Esophagus squamous epithelium (tissue), 5 donors: ENCODE results near the gene MGAT5. TPM values are rescaled to one million over a fixed set of nuclear protein-coding genes. Genes with fewer than 3 reads are reported as not detected.

ENCODE experiments used
- DNase-seq: peaks from one replicate; lab custom pipeline; 2025; lab: John Stamatoyannopoulos, UW
- H3K27ac ChIP-seq, 4 donors: fragments of 200-600 bp; sonication (generic); one replicate each; pipeline ENCODE4 v1.5.1; 2016 to 2019; ENCODE audit warnings: mild to moderate bottlenecking in 1 of 4
- H3K27me3 ChIP-seq, 4 donors: fragments of 200-600 bp; sonication (generic); 1 replicate in 3 of 4; 2 replicates in 1 of 4; pipeline versions ENCODE4 v1.5.1 to v1.6.0; 2017 to 2021; ENCODE audit warnings: antibody characterized with exemption in 1 of 4
- H3K36me3 ChIP-seq, 3 donors: fragments of 200-600 bp; sonication (generic); one replicate each; pipeline ENCODE4 v1.5.1; 2016 to 2019
- H3K4me1 ChIP-seq, 3 donors: fragments of 200-600 bp; sonication (generic); one replicate each; pipeline ENCODE4 v1.5.1; 2017 to 2019
- H3K4me3 ChIP-seq, 4 donors: fragments of 200-600 bp; sonication (generic); 1 replicate in 3 of 4; 2 replicates in 1 of 4; pipeline ENCODE4 v1.5.1; 2016 to 2019; ENCODE audit warnings: mild to moderate bottlenecking in 2 of 4, moderate library complexity in 1 of 4
- H3K9me3 ChIP-seq, 3 donors: fragments of 200-600 bp; sonication (generic); one replicate each; pipeline ENCODE4 v1.5.1; 2016 to 2019
- POLR2A ChIP-seq, 4 donors: fragments of 450-650 bp; IDR thresholded peaks; one replicate each; pipeline ENCODE4 v1.6.1; 2017; ENCODE audit warnings: antibody characterized with exemption in 4 of 4, mild to moderate bottlenecking in 4 of 4, moderate library complexity in 3 of 4
- WGBS, 2 donors: methylation state at CpG; one replicate each; pipeline ENCODE4 v1.1.5; 2018; 5-methylcytosine and 5-hydroxymethylcytosine counted together
- intact Hi-C: fragments of 100-400 bp; cut with DNase I; formaldehyde crosslinking; loops from one replicate; pipeline ENCODE4 v1.15.0; 2022
- total RNA-seq, 4 donors: library from RNA; depleted of rRNA; stranded (reverse); fragments of >200 nt; gene quantifications; one replicate each; pipeline ENCODE4 v1.1.0, GENCODE V29; 2016
- TF ChIP-seq, protein P1 (sequence below), 6 experiments: fragments of 450-650 bp in 4 of 6; fragments of 200-600 bp in 2 of 6; sonication (generic) in 2 of 6; IDR thresholded peaks; one replicate each; pipeline ENCODE4 v1.5.1; 2016 to 2019; ENCODE audit warnings: antibody characterized with exemption in 6 of 6, mild to moderate bottlenecking in 4 of 6, moderate library complexity in 4 of 6
- donor health status: DM: yes; HTN: yes; CAD: no.

Gene MGAT5
- total RNA-seq, 4 donors from 2014 or later = 14.2 to 29.2 (median 24.6) TPM

DNA sequence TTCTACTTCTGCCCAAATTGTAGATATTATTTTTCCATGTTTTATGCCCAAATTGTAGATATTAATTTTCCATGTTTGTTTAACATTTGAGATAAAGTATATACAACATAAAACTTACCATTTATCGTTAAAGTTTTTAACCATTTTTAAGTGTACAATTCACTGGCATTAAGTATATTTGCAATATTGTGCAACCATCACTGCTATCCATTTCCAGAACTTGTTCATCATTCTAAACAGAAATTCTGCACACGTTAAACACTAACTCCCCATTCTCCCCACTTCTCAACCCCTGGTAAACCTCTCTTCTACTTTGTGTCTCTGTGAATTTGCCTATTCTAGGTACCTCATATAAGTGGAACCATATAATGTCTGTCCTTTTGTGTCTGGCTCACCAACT lies 162.1 kb downstream of the MGAT5 start:
- intact Hi-C loops = loop anchor here (10.0 kb wide), 1 partner anchor 301 kb away; no protein-coding TSS in a partner anchor

DNA sequence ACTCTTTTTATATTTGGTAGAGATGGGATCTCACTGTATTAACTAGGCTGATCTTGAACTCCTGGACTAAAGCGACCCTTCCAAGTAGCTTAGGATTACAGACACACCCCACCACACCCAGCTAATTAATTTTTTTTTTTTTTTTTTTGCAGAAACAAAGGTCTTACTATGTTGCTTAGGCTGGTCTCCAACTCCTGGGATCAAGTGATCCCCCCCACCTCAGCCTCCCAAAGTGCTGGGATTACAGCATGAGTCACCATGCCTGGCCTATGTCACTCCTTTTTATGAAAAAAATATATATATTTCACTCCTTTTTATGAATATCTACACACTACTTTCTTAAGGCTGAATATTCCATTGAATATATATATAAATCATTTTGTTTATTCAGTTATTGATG lies 162.8 kb downstream of the MGAT5 start:
- intact Hi-C loops = loop anchor here (10.0 kb wide), 1 partner anchor 302 kb away; no protein-coding TSS in a partner anchor
- WGBS, 2 donors = 71 to 75% methylated on average over 1 of the region's 1 CpG
- DNase-seq = no peak
- no peak overlapping the region for H3K27ac ChIP-seq
- TF ChIP-seq POLR2A (IDR thresholded peaks at IDR 0.05) = no peak
- TF ChIP-seq, protein P1, sequence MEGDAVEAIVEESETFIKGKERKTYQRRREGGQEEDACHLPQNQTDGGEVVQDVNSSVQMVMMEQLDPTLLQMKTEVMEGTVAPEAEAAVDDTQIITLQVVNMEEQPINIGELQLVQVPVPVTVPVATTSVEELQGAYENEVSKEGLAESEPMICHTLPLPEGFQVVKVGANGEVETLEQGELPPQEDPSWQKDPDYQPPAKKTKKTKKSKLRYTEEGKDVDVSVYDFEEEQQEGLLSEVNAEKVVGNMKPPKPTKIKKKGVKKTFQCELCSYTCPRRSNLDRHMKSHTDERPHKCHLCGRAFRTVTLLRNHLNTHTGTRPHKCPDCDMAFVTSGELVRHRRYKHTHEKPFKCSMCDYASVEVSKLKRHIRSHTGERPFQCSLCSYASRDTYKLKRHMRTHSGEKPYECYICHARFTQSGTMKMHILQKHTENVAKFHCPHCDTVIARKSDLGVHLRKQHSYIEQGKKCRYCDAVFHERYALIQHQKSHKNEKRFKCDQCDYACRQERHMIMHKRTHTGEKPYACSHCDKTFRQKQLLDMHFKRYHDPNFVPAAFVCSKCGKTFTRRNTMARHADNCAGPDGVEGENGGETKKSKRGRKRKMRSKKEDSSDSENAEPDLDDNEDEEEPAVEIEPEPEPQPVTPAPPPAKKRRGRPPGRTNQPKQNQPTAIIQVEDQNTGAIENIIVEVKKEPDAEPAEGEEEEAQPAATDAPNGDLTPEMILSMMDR (IDR thresholded peaks at IDR 0.05) = no peak
- no peaks in the 10 kb centered on the region for H3K9me3 ChIP-seq
- H3K4me1 ChIP-seq = peaks cover 3 to 6% (median 5%) of the 10 kb centered on the region in 3 donors
- H3K36me3 ChIP-seq = peaks cover 0 to 8% (median 0%) of the 10 kb centered on the region in 3 donors
- no peak overlapping the region for H3K4me3 ChIP-seq
- no peaks in the 10 kb centered on the region for H3K27me3 ChIP-seq

More for the DNA sequence above, 162.1 kb downstream of the MGAT5 start:
- WGBS, 2 donors = 81 to 90% methylated on average over 2 of the region's 2 CpGs
- DNase-seq = no peak
- Histone ChIP-seq H3K9me3 (no peaks in the 10 kb centered on the region), H3K4me1 (peaks cover 4 to 13% (median 9%) of the 10 kb centered on the region in 3 donors), H3K27me3 (no peaks in the 10 kb centered on the region), H3K4me3 (no peak overlapping the region), H3K27ac (no peak overlapping the region), H3K36me3 (peaks cover 0 to 8% (median 0%) of the 10 kb centered on the region in 3 donors)
- no peak for TF ChIP-seq POLR2A (IDR thresholded peaks at IDR 0.05)

DNA sequence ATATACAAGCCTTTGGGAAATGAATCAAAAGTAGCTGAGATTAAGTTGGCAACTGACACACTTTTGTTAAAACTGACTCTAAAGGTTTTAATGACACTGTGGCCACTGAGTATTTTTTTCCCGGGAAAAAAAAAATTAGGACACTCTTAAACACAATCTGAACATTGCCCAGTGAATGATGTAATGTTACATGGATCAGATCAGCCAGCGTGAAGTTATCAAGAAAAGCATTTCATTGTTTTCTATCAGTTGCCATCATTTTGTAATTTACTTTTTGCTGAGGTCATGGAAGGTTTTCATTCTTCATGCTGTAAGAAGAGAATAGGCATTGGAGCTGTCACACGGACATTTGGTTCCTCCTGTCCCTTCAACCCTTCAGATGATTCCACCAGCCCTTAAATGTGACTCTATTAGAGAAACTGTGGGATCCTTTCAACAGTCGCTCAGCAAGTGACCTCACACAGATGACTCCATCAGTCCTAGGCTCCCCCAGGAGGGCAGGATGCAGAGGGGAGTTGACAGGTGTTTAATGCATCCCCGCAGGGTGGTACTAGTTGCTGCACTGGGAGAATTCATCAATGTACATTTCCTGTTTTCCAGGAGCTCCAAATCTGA lies 164.2 kb downstream of the MGAT5 start:
- intact Hi-C loops = loop anchor here (10.0 kb wide), 1 partner anchor 303 kb away; no protein-coding TSS in a partner anchor
- 89 to 92% methylated on average over 5 of the region's 5 CpGs for WGBS, 2 donors

DNA sequence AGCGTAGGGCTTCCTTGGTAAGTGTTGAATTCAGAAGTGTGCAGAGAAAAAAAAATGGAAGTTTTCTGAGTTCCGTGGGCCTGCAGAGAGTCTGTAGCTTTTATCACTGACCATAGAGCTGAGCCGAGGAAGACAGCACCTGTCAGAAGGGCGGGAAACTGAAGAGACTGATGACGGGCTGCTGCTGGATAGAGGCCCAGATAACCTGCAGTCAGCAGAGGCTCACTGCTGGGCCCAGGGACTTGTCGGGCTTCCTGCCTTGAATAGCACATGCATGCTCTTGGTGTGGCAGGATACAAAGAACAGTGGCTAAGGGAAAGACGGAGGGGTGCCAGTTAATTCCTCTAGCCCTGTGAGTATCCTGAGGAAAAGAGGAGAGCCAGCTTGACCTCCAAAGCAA lies 166.4 kb downstream of the MGAT5 start:
- no peak for TF ChIP-seq POLR2A (IDR thresholded peaks at IDR 0.05)
- TF ChIP-seq, protein P1 (IDR thresholded peaks at IDR 0.05) = no peak
- H3K36me3 ChIP-seq = peaks cover 0 to 27% (median 0%) of the 10 kb centered on the region in 3 donors
- H3K27ac ChIP-seq = no peak overlapping the region
- H3K4me3 ChIP-seq = no peak overlapping the region
- DNase-seq = no peak
- H3K4me1 ChIP-seq = no peaks in the 10 kb centered on the region
- 78 to 84% methylated on average over 7 of the region's 7 CpGs for WGBS, 2 donors
- H3K9me3 ChIP-seq = no peaks in the 10 kb centered on the region
- no peaks in the 10 kb centered on the region for H3K27me3 ChIP-seq
- intact Hi-C loops = no loop called here

More for the DNA sequence above, 164.2 kb downstream of the MGAT5 start:
- Histone ChIP-seq H3K9me3 (no peaks in the 10 kb centered on the region), H3K4me1 (no peaks in the 10 kb centered on the region), H3K27me3 (no peaks in the 10 kb centered on the region), H3K36me3 (peaks cover 0 to 9% (median 0%) of the 10 kb centered on the region in 3 donors), H3K27ac (no peak overlapping the region), H3K4me3 (no peak overlapping the region)
- TF ChIP-seq, protein P1 (IDR thresholded peaks at IDR 0.05) = no peak
- TF ChIP-seq POLR2A (IDR thresholded peaks at IDR 0.05) = no peak
- no peak for DNase-seq

DNA sequence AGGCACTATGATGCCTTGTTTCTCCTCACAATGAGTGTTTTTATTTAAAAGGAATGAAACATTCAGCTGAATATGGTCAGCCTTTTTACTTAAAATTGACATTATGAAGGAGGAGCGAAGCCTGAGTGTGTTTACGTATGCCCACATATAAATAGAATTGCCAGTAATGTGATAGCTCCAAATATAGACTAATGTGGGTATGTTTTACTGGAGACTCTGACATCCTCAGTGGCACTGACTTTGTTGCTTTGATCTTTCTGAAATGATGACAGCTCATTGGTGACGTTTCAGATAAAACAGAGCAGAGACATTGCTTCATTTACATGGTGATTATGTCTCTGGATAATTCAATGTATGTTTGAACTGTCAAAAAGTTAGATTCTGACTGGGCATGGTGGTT lies 167.0 kb downstream of the MGAT5 start:
- Histone ChIP-seq H3K4me1 (no peaks in the 10 kb centered on the region), H3K27me3 (no peaks in the 10 kb centered on the region), H3K27ac (no peak overlapping the region), H3K9me3 (no peaks in the 10 kb centered on the region), H3K36me3 (peaks cover 0 to 33% (median 0%) of the 10 kb centered on the region in 3 donors), H3K4me3 (no peak overlapping the region)
- intact Hi-C loops = no loop called here
- TF ChIP-seq, protein P1 (IDR thresholded peaks at IDR 0.05) = no peak
- no peak for TF ChIP-seq POLR2A (IDR thresholded peaks at IDR 0.05)
- 75 to 88% methylated on average over 3 of the region's 3 CpGs for WGBS, 2 donors
- no peak for DNase-seq
